CD4-positive, CD25-positive, alpha-beta regulatory T cell (primary cell): ENCODE data around the gene CASP12. TPM values are rescaled to one million over a fixed set of nuclear protein-coding genes. Genes with fewer than 3 reads are reported as not detected.

Experiments used
- ATAC-seq, 2 donors: fragments of 150-1000 bp; cut with Tn5 transposase; one replicate each; pipeline ENCODE4 v1.10.0; 2021; ENCODE audit warnings: low read depth in 2 of 2, moderate number of reproducible peaks in 2 of 2, moderate library complexity in 1 of 2
- DNase-seq, 3 donors: peaks; one replicate each; pipeline versions ENCODE4 v3.0.0 to v3.0.0-alpha.2; 2012 to 2022; ENCODE audit warnings: mixed read lengths in 1 of 3
- H3K27ac ChIP-seq: one replicate; pipeline ENCODE4 v1.7.0; 2013; ENCODE audit warnings: mild to moderate bottlenecking, low read length; ENCODE audit not compliant: insufficient read depth, poor library complexity, severe bottlenecking
- H3K27me3 ChIP-seq: one replicate; pipeline ENCODE4 v1.7.0; 2013; ENCODE audit warnings: low read length; ENCODE audit not compliant: control insufficient read depth, insufficient read depth
- H3K36me3 ChIP-seq: one replicate; pipeline ENCODE4 v1.7.0; 2013; ENCODE audit warnings: mild to moderate bottlenecking, low read length, moderate library complexity; ENCODE audit not compliant: control insufficient read depth, insufficient read depth
- H3K4me1 ChIP-seq: 2 replicates; pipeline ENCODE4 v1.7.0; 2013; ENCODE audit warnings: mild to moderate bottlenecking, low read length; ENCODE audit not compliant: insufficient read depth, control insufficient read depth, poor library complexity, severe bottlenecking
- H3K4me3 ChIP-seq: one replicate; pipeline ENCODE4 v1.7.0; 2013; ENCODE audit warnings: low read depth, mild to moderate bottlenecking, low read length, moderate library complexity
- H3K9me3 ChIP-seq, 2 experiments: 1 replicate in 1 of 2; 2 replicates in 1 of 2; pipeline ENCODE4 v1.7.0; 2013; ENCODE audit warnings: low read length in 2 of 2, mild to moderate bottlenecking in 1 of 2, moderate library complexity in 1 of 2; ENCODE audit not compliant: control insufficient read depth in 2 of 2
- H3K27ac Mint-ChIP-seq, 3 donors: one replicate each; pipeline ENCODE4 v1.8.0; 2020 to 2022; ENCODE audit warnings: mild to moderate bottlenecking in 3 of 3, mixed read lengths in 3 of 3, moderate library complexity in 2 of 3
- H3K27me3 Mint-ChIP-seq: one replicate; pipeline ENCODE4 v1.8.0; 2022; ENCODE audit warnings: mild to moderate bottlenecking, mixed read lengths
- H3K36me3 Mint-ChIP-seq: one replicate; pipeline ENCODE4 v1.8.0; 2020; ENCODE audit warnings: mixed read lengths
- H3K4me1 Mint-ChIP-seq, 4 donors: one replicate each; pipeline ENCODE4 v1.8.0; 2020 to 2022; ENCODE audit warnings: mixed read lengths in 4 of 4, mild to moderate bottlenecking in 1 of 4
- H3K4me3 Mint-ChIP-seq, 4 donors: one replicate each; pipeline ENCODE4 v1.8.0; 2020 to 2022; ENCODE audit warnings: mild to moderate bottlenecking in 4 of 4, mixed read lengths in 4 of 4, moderate library complexity in 3 of 4
- H3K9me3 Mint-ChIP-seq, 7 donors: one replicate each; pipeline ENCODE4 v1.8.0; 2020 to 2022; ENCODE audit warnings: mixed read lengths in 7 of 7, mild to moderate bottlenecking in 3 of 7, moderate library complexity in 2 of 7
- polyA plus RNA-seq, 4 donors: library from polyadenylated mRNA; unstranded; fragments of 300-500 nt; fragmentation: Illumina TruSeq; gene quantifications; one replicate each; pipeline ENCODE4 v1.2.3, GENCODE V29; 2021
- total RNA-seq: library from RNA; stranded (reverse); gene quantifications from one replicate; pipeline ENCODE4 v1.2.3, GENCODE V29; 2022

CASP12 gene
- total and polyA plus RNA-seq, 5 donors from 2014 or later, result 0.37 to 0.77 (median 0.60) TPM; not detected in 1

DNA sequence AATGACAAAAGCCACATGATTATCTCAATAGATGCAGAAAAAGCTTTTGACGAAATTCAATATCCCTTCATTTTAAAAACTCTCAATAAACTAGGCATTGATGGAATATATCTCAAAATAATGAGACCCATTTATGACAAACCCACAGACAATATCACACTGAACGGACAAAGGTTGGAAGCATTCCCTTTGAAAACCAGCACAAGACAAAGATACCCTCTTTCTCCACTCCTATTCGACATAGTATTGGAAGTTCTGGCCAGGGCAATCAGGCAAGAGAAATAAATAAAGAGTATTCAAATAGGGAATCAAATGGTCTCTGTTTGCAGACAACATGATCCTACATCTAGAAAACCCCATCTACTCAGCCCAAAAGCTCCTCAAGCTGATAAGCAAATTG, 52.0 kb downstream of the CASP12 start:
- no peak overlapping the region for H3K4me3 ChIP-seq
- H3K27me3 Mint-ChIP-seq, result peaks cover 4% of the 10 kb centered on the region
- no peaks in the 10 kb centered on the region for H3K9me3 ChIP-seq
- no peak for DNase-seq
- peaks cover 0 to 3% (median 0%) of the 10 kb centered on the region in 4 donors for H3K4me1 Mint-ChIP-seq
- peaks cover 0 to 1% (median 0%) of the 10 kb centered on the region in 7 donors for H3K9me3 Mint-ChIP-seq
- H3K4me3 Mint-ChIP-seq, result no peak overlapping the region
- no peaks in the 10 kb centered on the region for H3K4me1 ChIP-seq
- H3K27ac Mint-ChIP-seq, result peak overlapping the region in 1 of 3 donors; percentile 26
- no peaks in the 10 kb centered on the region for H3K27me3 ChIP-seq
- no peaks in the 10 kb centered on the region for H3K36me3 ChIP-seq
- no peak for ATAC-seq
- no peak overlapping the region for H3K27ac ChIP-seq
- no peaks in the 10 kb centered on the region for H3K36me3 Mint-ChIP-seq

DNA sequence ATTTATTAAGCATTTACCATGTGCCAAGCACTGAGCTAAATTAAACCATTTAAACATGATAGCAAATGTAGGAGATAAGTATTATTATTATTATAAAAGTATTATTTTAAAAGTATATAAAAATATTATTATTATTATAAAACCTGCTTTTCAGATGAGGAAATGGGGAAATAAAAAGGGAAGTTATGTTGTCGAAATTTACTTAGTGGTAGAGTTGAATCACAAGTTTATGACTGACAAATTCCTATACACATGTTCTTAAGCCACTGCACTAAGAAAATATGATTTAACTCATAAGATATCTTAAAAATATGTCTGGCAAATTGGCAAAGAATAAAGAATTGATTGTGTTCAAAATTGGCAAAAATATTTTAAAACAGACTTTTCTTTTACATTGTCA, 53.8 kb downstream of the CASP12 start:
- Histone ChIP-seq H3K9me3 (no peaks in the 10 kb centered on the region), H3K36me3 (no peaks in the 10 kb centered on the region), H3K27me3 (no peaks in the 10 kb centered on the region), H3K27ac (no peak overlapping the region), H3K4me1 (no peaks in the 10 kb centered on the region), H3K4me3 (no peak overlapping the region)
- Mint-ChIP-seq H3K27me3 (peaks cover 4% of the 10 kb centered on the region), H3K9me3 (peaks cover 0 to 4% (median 1%) of the 10 kb centered on the region in 7 donors), H3K4me3 (no peak overlapping the region), H3K4me1 (peaks cover 0 to 3% (median 0%) of the 10 kb centered on the region in 4 donors), H3K36me3 (no peaks in the 10 kb centered on the region), H3K27ac (no peak overlapping the region)
- DNase-seq (no peak), ATAC-seq (no peak)

DNA sequence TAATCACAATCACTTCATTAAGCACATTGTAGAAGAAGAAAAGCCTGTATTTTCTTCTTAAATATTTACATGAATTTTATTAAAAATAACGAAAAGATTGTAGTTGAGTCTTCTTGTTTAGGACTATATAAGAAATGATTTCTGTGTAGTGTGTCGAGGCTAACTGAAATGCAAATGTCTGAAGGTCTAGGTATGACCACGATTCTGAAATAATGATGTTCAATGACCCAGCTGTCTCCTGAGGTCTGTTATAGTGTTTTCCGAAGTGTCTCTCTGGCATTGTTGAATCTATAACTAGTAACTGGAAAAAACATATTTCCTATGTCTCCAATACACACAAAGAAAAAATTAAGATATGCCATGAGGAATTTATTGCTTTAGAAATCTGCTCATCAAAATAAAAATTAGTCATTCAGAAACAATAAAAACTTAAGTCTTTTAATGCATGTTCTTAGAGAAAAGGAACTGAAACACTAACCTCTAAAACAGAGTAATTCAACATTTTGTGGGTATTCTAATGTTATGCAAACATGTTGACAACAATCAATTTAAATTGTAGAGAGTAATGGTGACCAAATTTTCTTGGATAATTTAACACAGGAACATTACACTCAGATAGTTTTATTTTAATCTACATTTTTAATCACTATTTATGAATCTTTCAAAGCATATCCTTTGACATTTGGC, 55.0 kb downstream of the CASP12 start:
- H3K9me3 Mint-ChIP-seq, result peaks cover 0 to 13% (median 2%) of the 10 kb centered on the region in 7 donors
- peaks cover 0 to 5% of the 10 kb centered on the region in 2 experiments for H3K9me3 ChIP-seq
- no peak overlapping the region for H3K4me3 Mint-ChIP-seq
- no peak for ATAC-seq
- no peak overlapping the region for H3K27ac Mint-ChIP-seq
- peaks cover 0 to 3% (median 0%) of the 10 kb centered on the region in 4 donors for H3K4me1 Mint-ChIP-seq
- no peaks in the 10 kb centered on the region for H3K36me3 ChIP-seq
- no peak overlapping the region for H3K27ac ChIP-seq
- peaks cover 4% of the 10 kb centered on the region for H3K27me3 Mint-ChIP-seq
- H3K4me1 ChIP-seq, result no peaks in the 10 kb centered on the region
- H3K4me3 ChIP-seq, result no peak overlapping the region
- H3K36me3 Mint-ChIP-seq, result peaks cover 3% of the 10 kb centered on the region
- no peak for DNase-seq
- H3K27me3 ChIP-seq, result no peaks in the 10 kb centered on the region

DNA sequence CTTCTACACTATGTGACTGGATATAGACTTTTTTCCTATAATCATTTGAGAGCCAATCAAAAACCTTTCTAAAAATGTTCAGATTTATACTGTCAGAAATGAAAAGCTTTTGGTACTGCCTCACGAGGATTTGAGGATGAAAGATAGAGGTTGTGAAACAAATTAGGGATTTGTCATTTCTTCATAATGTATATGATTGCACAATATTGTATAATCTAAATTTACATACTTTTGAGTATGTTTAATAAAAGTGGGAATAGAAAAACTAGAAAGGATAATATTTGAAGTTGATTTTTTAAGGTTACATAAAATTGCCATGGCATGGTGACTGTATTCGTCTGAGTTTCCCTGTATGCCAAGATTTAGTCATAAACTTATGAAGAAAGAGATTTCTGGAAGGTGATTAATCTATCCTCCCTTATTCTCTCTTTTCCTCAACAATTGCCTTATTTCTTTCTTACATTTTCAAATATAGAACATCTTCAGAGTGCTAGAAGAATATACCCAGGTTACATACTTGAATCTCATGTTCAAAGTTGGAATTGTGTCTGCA, 56.2 kb downstream of the CASP12 start:
- no peaks in the 10 kb centered on the region for H3K27me3 ChIP-seq
- H3K4me3 ChIP-seq, result no peak overlapping the region
- no peak for ATAC-seq
- H3K9me3 Mint-ChIP-seq, result peaks cover 0 to 13% (median 2%) of the 10 kb centered on the region in 7 donors
- peaks cover 0 to 5% of the 10 kb centered on the region in 2 experiments for H3K9me3 ChIP-seq
- no peak for DNase-seq
- peaks cover 0 to 3% (median 0%) of the 10 kb centered on the region in 4 donors for H3K4me1 Mint-ChIP-seq
- H3K27me3 Mint-ChIP-seq, result no peaks in the 10 kb centered on the region
- no peaks in the 10 kb centered on the region for H3K4me1 ChIP-seq
- H3K36me3 Mint-ChIP-seq, result peaks cover 3% of the 10 kb centered on the region
- no peaks in the 10 kb centered on the region for H3K36me3 ChIP-seq
- H3K27ac Mint-ChIP-seq, result no peak overlapping the region
- H3K4me3 Mint-ChIP-seq, result no peak overlapping the region
- no peak overlapping the region for H3K27ac ChIP-seq

DNA sequence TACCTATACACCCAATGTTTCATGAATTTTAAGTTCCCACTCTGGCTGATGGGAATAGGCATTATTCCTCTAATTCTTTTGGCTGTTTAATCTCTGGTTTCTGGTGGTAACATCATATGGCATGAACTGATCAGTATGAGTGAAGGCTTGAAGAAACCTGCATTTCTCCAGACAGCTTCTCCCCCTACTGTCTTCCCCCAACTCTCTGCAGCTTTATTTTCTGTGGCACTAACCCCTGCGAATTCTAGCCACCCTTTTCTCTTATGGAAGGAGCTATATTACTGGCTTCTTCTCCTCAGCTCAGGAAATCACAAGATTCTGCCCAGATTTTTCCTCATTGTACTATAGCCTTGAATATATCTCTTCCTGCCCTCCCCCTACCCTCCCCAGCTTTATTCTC, 57.1 kb downstream of the CASP12 start:
- H3K36me3 Mint-ChIP-seq, result peaks cover 3% of the 10 kb centered on the region
- Histone ChIP-seq H3K27me3 (no peaks in the 10 kb centered on the region), H3K4me3 (no peak overlapping the region), H3K36me3 (no peaks in the 10 kb centered on the region), H3K27ac (no peak overlapping the region), H3K4me1 (no peaks in the 10 kb centered on the region), H3K9me3 (peaks cover 0 to 5% of the 10 kb centered on the region in 2 experiments)
- ATAC-seq, result no peak
- DNase-seq, result no peak
- no peaks in the 10 kb centered on the region for H3K27me3 Mint-ChIP-seq
- H3K9me3 Mint-ChIP-seq, result peaks cover 0 to 13% (median 2%) of the 10 kb centered on the region in 7 donors
- no peak overlapping the region for H3K4me3 Mint-ChIP-seq
- H3K27ac Mint-ChIP-seq, result peak overlapping the region in 1 of 3 donors; percentile 45
- peaks cover 0 to 3% (median 0%) of the 10 kb centered on the region in 4 donors for H3K4me1 Mint-ChIP-seq

DNA sequence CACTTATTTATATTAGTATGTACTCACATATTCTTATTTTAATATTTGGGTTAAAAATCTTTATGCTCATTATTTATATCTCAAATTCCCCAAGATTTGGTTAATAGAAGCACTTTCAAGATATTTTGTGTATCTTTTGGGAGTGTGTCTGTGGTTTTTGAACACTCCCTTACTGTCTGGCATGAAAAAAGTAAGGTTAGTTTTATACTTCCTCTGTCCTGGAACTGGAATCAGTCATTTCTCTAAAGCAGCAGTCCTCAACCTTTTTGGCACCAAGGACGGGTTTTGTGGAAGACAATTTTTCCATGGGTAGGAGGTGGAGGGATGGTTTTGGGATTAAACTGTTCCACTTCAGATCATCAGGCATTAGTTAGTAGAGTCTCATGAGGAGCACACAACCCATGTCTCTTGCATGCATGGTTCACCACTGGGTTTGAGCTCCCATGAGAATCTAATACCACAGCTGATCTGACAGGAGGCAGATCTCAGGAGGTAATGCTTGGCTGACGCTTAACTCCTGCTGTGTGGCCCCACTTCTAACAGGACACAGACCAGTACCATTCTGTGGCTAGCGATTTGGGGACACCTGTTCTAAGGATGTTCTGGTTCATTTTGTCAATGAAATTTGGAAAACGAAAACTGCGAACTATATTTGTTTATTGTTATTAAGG, 60.2 kb downstream of the CASP12 start:
- Histone ChIP-seq H3K4me1 (no peaks in the 10 kb centered on the region), H3K27me3 (no peaks in the 10 kb centered on the region), H3K27ac (no peak overlapping the region), H3K9me3 (peaks cover 0 to 5% of the 10 kb centered on the region in 2 experiments), H3K36me3 (no peaks in the 10 kb centered on the region), H3K4me3 (no peak overlapping the region)
- peaks cover 0 to 13% (median 2%) of the 10 kb centered on the region in 7 donors for H3K9me3 Mint-ChIP-seq
- H3K36me3 Mint-ChIP-seq, result peaks cover 3% of the 10 kb centered on the region
- peaks cover 0 to 8% (median 1%) of the 10 kb centered on the region in 4 donors for H3K4me1 Mint-ChIP-seq
- ATAC-seq (no peak), DNase-seq (no peak)
- H3K27me3 Mint-ChIP-seq, result no peaks in the 10 kb centered on the region
- no peak overlapping the region for H3K27ac Mint-ChIP-seq
- H3K4me3 Mint-ChIP-seq, result no peak overlapping the region

DNA sequence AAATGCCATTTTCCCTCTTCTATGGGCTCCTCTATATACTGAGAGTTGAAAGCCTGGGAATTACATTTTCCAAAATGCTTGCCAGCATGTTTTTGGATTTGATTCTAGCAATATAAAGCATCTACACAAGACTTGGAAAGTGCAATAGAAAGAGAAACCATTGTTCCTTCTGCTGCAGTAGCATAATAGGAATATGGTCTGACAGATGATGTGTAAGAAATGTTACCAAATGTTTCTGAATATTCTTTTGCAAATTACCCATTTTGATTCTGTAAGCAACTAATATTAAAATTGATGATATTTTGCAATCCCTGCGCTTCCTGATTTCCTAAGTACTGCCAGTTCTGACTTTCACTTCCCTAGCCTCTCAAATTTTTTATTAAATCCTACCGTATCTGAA, 61.6 kb downstream of the CASP12 start:
- Histone ChIP-seq H3K4me3 (no peak overlapping the region), H3K4me1 (no peaks in the 10 kb centered on the region), H3K9me3 (peaks cover 0 to 5% of the 10 kb centered on the region in 2 experiments), H3K27ac (no peak overlapping the region), H3K36me3 (no peaks in the 10 kb centered on the region), H3K27me3 (no peaks in the 10 kb centered on the region)
- H3K36me3 Mint-ChIP-seq, result peaks cover 3% of the 10 kb centered on the region
- H3K4me3 Mint-ChIP-seq, result no peak overlapping the region
- no peaks in the 10 kb centered on the region for H3K27me3 Mint-ChIP-seq
- H3K4me1 Mint-ChIP-seq, result peaks cover 0 to 8% (median 0%) of the 10 kb centered on the region in 4 donors
- ATAC-seq, result no peak
- DNase-seq, result no peak
- no peak overlapping the region for H3K27ac Mint-ChIP-seq
- peaks cover 0 to 13% (median 2%) of the 10 kb centered on the region in 7 donors for H3K9me3 Mint-ChIP-seq
